Bronchial epithelial cell (primary cell): ENCODE data around the gene PXYLP1. TPM values are rescaled to one million over a fixed set of nuclear protein-coding genes. Genes with fewer than 3 reads are reported as not detected.

Experiments
- DNase-seq: peaks from one replicate; pipeline ENCODE4 v3.0.0-alpha.2; 2010; ENCODE audit warnings: low read depth
- FAIRE-seq: peaks from 2 replicates; lab custom pipeline; 2011; peaks lifted over from hg19 to GRCh38; lab: Jason Lieb, UNC
- H3K27me3 ChIP-seq: 2 replicates; pipeline ENCODE4 v1.5.1; 2011; ENCODE audit warnings: low read length; ENCODE audit not compliant: control insufficient read depth, insufficient read depth
- H3K36me3 ChIP-seq: 2 replicates; pipeline ENCODE4 v1.5.1; 2011; ENCODE audit warnings: low read length; ENCODE audit not compliant: control insufficient read depth, insufficient read depth
- H3K4me3 ChIP-seq: 2 replicates; pipeline ENCODE4 v1.5.1; 2011; ENCODE audit warnings: mild to moderate bottlenecking, low read depth, low read length, control low read depth
- CTCF ChIP-seq: IDR thresholded peaks from 2 replicates; pipeline ENCODE4 v1.5.1; 2011; ENCODE audit warnings: mild to moderate bottlenecking, moderate library complexity, low read length, control low read depth, inconsistent platforms; ENCODE audit not compliant: insufficient read depth, severe bottlenecking
- total RNA-seq: library from RNA; depleted of rRNA; stranded (reverse); fragments of >200 nt; gene quantifications from 2 replicates; pipeline ENCODE4 v1.2.1, GENCODE V29; 2014

PXYLP1 gene
- total RNA-seq, 1 donor from 2014 or later: 9.0 TPM

- no peak for FAIRE-seq
Observed at GRCh38 chr3:141259821-141260629, 28.4 kb downstream of the PXYLP1 start.

GRCh38 chr3:141260630-141260927, 29.0 kb downstream of the PXYLP1 start:
- no peaks in the 10 kb centered on the region for H3K36me3 ChIP-seq
- H3K27me3 ChIP-seq: no peaks in the 10 kb centered on the region
- TF ChIP-seq CTCF: no peak
- FAIRE-seq (no peak), DNase-seq (no peak)
- H3K4me3 ChIP-seq: no peak overlapping the region

More at GRCh38 chr3:141259821-141260629, 28.4 kb downstream of the PXYLP1 start:
- Histone ChIP-seq H3K36me3 (no peaks in the 10 kb centered on the region), H3K27me3 (no peaks in the 10 kb centered on the region), H3K4me3 (no peak overlapping the region)
- no peak for DNase-seq
- TF ChIP-seq CTCF: no peak

DNA sequence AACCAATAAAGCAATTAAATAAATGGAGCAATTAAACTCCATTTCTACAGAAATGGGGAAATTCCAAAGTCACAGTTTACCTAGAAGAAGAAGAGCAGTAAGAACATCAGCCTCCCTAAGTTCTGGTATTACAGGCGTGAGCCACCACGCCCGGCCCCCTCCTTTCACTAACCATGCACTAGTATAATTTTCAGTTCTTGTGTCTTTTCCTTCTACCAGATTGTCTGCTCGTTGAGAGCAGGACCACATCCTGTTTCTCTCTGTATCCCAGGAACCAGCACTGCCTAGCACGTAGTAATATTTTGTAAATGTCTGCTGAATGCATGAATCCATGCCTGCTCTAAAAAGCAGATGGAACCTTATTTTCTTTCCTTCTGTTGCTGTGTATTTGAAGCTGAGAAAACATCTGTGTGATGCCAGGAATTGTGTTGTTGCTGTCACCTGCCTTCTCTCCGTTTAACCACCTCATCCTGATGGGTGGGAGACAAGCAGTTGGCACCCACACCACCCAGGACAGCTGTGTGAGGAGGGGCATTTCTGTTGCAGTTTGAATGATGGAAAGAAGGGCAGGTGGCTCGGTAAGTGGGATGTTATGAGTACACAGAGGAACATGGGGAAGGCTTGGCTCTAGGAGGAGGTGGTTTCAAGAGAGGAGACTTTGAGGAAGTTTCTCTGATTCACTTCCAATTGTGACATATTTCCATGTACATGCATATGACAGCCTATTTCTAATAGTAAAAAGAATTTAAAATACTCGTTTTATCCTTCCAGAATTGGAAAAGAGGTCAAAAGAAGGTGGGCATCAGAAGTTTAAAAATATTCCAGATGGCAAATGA, 30.1 kb downstream of the PXYLP1 start:
- H3K27me3 ChIP-seq: no peaks in the 10 kb centered on the region
- no peak for TF ChIP-seq CTCF
- no peaks in the 10 kb centered on the region for H3K36me3 ChIP-seq
- FAIRE-seq (peak; percentile 32), DNase-seq (no peak)
- H3K4me3 ChIP-seq: no peak overlapping the region

DNA sequence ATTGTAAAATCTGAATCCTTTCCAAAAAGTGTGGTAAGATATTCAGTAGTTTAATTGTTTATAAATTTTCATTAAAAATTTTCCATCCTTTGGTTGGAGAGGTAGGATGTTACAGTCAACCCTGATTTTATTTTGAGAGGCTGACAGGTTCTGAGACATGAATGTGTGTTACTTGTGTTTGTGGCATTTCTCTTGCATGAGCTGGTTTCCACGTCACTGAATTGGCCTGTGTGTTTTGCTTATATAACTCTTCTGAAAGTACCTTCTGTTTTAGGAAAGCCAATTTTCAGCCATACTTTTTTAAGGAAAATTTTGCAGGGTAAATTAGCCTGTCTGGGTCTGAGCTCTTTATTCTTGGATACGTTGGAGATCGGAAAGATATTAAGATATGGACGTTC, 30.7 kb downstream of the PXYLP1 start:
- TF ChIP-seq CTCF: no peak
- Histone ChIP-seq H3K27me3 (no peaks in the 10 kb centered on the region), H3K4me3 (no peak overlapping the region), H3K36me3 (no peaks in the 10 kb centered on the region)
- no peak for FAIRE-seq
- no peak for DNase-seq

- FAIRE-seq (no peak), DNase-seq (no peak)
- Histone ChIP-seq H3K4me3 (no peak overlapping the region), H3K36me3 (no peaks in the 10 kb centered on the region), H3K27me3 (no peaks in the 10 kb centered on the region)
- no peak for TF ChIP-seq CTCF
Observed at GRCh38 chr3:141266186-141266585, 34.6 kb downstream of the PXYLP1 start.
